Measurements from ENCODE around the gene HSPG2.

- no peak for TF ChIP-seq POLR2A (IDR thresholded peaks at IDR 0.05; ENCODE audit: low read depth, low read length)
- no peak for TF ChIP-seq POLR2AphosphoS5 (IDR thresholded peaks at IDR 0.05; ENCODE audit: low read depth, low read length)
Observed at GRCh38 chr1:21868482-21868881, 68.6 kb downstream of the HSPG2 start.

Measured in GM12891 (cell line).